ENCODE data around the gene SCN1A. TPM values are rescaled to one million over a fixed set of nuclear protein-coding genes. Genes with fewer than 3 reads are reported as not detected.

The SCN1A gene
- polyA plus RNA-seq, 1 donor (not counting 4 experiments of a cell fraction or from before 2014, with no cell fraction given), result not detected

- no peaks in the 10 kb centered on the region for H3K36me3 ChIP-seq (ENCODE audit: control insufficient read depth in 2 of 2, extremely low read depth in 1 of 2, insufficient read depth in 2 of 2, low read length in 2 of 2)
- no peak overlapping the region for H3K4me2 ChIP-seq (ENCODE audit: control insufficient read depth, extremely low read depth, insufficient read depth, low read depth, low read length)
- no peak overlapping the region for H3K4me3 ChIP-seq (ENCODE audit: control insufficient read depth in 2 of 3, extremely low read depth in 1 of 3, insufficient read depth in 2 of 3, low read depth in 1 of 3, low read length in 3 of 3)
- TF ChIP-seq EZH2 (IDR thresholded peaks at IDR 0.05; ENCODE audit: low read length) (no peak), CTCF (optimal IDR thresholded peaks at IDR 0.05 in 1 of 3, IDR thresholded peaks at IDR 0.05 in 1 of 3, conservative IDR thresholded peaks at IDR 0.05 in 1 of 3; ENCODE audit: extremely low read depth in 1 of 3, insufficient read depth in 2 of 3, low read length in 3 of 3) (no peak)
- H3K4me1 ChIP-seq (ENCODE audit: control insufficient read depth, extremely low read depth, insufficient read depth, low read length), result no peaks in the 10 kb centered on the region
- no peaks in the 10 kb centered on the region for H3K79me2 ChIP-seq (ENCODE audit: control insufficient read depth, insufficient read depth, low read length)
- H4K20me1 ChIP-seq (ENCODE audit: control insufficient read depth, extremely low read depth, insufficient read depth, low read length), result no peaks in the 10 kb centered on the region
- H3K9ac ChIP-seq (ENCODE audit: control insufficient read depth, extremely low read depth, insufficient read depth, low read length), result no peak overlapping the region
- no peaks in the 10 kb centered on the region for H3K9me3 ChIP-seq (ENCODE audit: control insufficient read depth, low read depth, low read length)
- H3K27ac ChIP-seq (ENCODE audit: control insufficient read depth, insufficient read depth, low read length), result no peak overlapping the region
- no peak for DNase-seq (ENCODE audit: low read depth, low spot score)
- no peak for FAIRE-seq
- no peaks in the 10 kb centered on the region for H3K27me3 ChIP-seq (ENCODE audit: control insufficient read depth, extremely low read depth, insufficient read depth, low read length)
- H2AFZ ChIP-seq (ENCODE audit: control insufficient read depth, low read length), result no peak overlapping the region
- no peaks in the 10 kb centered on the region for H3K9me1 ChIP-seq (ENCODE audit: control insufficient read depth, extremely low read depth, insufficient read depth, low read length)
- dilution Hi-C loops (cut with MboI; ENCODE audit: extremely low pct_ligation_motif_present, low sequenced_read_pairs), result no loop called here
Measured at GRCh38 chr2:166082736-166083135, 45.1 kb downstream of the SCN1A start.

GRCh38 chr2:166081852-166082251 lies 46.0 kb downstream of the SCN1A start:
- DNase-seq (ENCODE audit: low read depth, low spot score) (no peak), FAIRE-seq (no peak)
- TF ChIP-seq EZH2 (IDR thresholded peaks at IDR 0.05; ENCODE audit: low read length), result no peak
- no peak for TF ChIP-seq CTCF (optimal IDR thresholded peaks at IDR 0.05 in 1 of 3, IDR thresholded peaks at IDR 0.05 in 1 of 3, conservative IDR thresholded peaks at IDR 0.05 in 1 of 3; ENCODE audit: extremely low read depth in 1 of 3, insufficient read depth in 2 of 3, low read length in 3 of 3)
- H4K20me1 ChIP-seq (ENCODE audit: control insufficient read depth, extremely low read depth, insufficient read depth, low read length), result no peaks in the 10 kb centered on the region
- dilution Hi-C loops (cut with MboI; ENCODE audit: extremely low pct_ligation_motif_present, low sequenced_read_pairs), result no loop called here
- no peak overlapping the region for H3K4me3 ChIP-seq (ENCODE audit: control insufficient read depth in 2 of 3, extremely low read depth in 1 of 3, insufficient read depth in 2 of 3, low read depth in 1 of 3, low read length in 3 of 3)
- H3K9me3 ChIP-seq (ENCODE audit: control insufficient read depth, low read depth, low read length), result no peaks in the 10 kb centered on the region
- no peak overlapping the region for H2AFZ ChIP-seq (ENCODE audit: control insufficient read depth, low read length)
- H3K9me1 ChIP-seq (ENCODE audit: control insufficient read depth, extremely low read depth, insufficient read depth, low read length), result no peaks in the 10 kb centered on the region
- no peaks in the 10 kb centered on the region for H3K27me3 ChIP-seq (ENCODE audit: control insufficient read depth, extremely low read depth, insufficient read depth, low read length)
- H3K4me1 ChIP-seq (ENCODE audit: control insufficient read depth, extremely low read depth, insufficient read depth, low read length), result no peaks in the 10 kb centered on the region
- H3K79me2 ChIP-seq (ENCODE audit: control insufficient read depth, insufficient read depth, low read length), result no peaks in the 10 kb centered on the region
- H3K27ac ChIP-seq (ENCODE audit: control insufficient read depth, insufficient read depth, low read length), result no peak overlapping the region
- H3K9ac ChIP-seq (ENCODE audit: control insufficient read depth, extremely low read depth, insufficient read depth, low read length), result no peak overlapping the region
- no peaks in the 10 kb centered on the region for H3K36me3 ChIP-seq (ENCODE audit: control insufficient read depth in 2 of 2, extremely low read depth in 1 of 2, insufficient read depth in 2 of 2, low read length in 2 of 2)
- H3K4me2 ChIP-seq (ENCODE audit: control insufficient read depth, extremely low read depth, insufficient read depth, low read depth, low read length), result no peak overlapping the region
